ENCODE measurements around the gene EPB41L1.

Gene EPB41L1

DNA sequence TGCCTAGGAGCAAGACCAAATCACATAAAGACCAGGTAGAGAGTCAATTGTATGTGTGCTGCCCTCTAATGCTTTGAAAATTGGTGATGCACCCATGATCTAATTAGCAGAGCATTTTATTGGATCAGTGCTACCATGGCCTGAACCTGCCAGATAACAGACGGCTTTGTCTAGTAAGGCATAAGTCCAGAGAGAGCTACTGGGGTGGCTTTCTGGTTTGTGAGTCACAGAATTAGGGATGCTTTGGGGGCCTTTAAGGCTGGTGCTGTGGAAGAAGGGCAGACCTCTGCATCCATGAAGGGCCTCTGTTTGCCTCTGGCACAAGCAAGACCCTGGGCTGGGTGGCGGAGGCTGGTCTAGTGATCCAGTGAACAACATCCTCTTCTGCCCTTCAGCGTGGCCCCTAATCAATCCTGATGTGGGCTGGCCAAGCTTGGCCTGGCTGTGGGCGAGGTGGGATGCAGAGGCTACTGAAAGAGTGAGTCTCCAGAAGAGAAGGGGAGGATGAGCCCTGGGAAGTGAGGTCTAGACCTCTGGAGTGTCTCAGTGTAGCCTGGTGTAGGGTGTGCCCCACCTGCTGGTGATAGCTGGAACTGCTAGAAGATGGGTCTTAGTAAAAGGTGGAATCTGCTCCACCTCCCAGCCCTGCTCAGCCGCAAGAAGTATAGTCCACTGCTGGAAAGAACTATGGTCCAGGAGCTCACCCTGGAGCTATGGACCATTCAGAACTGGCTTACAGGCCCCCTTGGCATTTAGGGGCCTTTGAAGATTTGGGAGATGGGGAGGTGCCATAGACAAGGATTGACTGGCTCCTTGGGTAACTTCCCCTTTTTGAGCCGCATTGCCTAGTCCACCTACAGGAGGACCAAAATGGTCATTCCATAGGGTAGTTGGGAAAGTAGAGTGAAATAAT is 45.1 kb downstream of the EPB41L1 start:
- ATAC-seq (ENCODE audit: insufficient read depth, low read depth) (peak; percentile 84), DNase-seq (peak; percentile 80)
- Histone ChIP-seq H3K9me3 (ENCODE audit: insufficient read depth, low read length, severe bottlenecking) (no peaks in the 10 kb centered on the region), H2AFZ (ENCODE audit: low read depth, low read length) (no peak overlapping the region), H3K4me2 (ENCODE audit: insufficient read depth, low read length) (no peak overlapping the region), H3K4me3 (ENCODE audit: low read depth in 1 of 2, low read length in 2 of 2) (no peak overlapping the region), H3K36me3 (ENCODE audit: insufficient read depth, low read length) (no peaks in the 10 kb centered on the region), H3K4me1 (ENCODE audit: insufficient read depth, low read length) (peaks cover 2% of the 10 kb centered on the region; the same call in 1 of the 2 replicates), H3K9ac (ENCODE audit: low read depth, low read length) (no peak overlapping the region), H3K27ac (ENCODE audit: low read length) (no peak overlapping the region), H3K27me3 (ENCODE audit: insufficient read depth, low read length, poor library complexity) (peaks cover 7% of the 10 kb centered on the region), H3K79me2 (ENCODE audit: insufficient read depth, low read length) (no peaks in the 10 kb centered on the region), H4K20me1 (ENCODE audit: insufficient read depth, low read length) (no peaks in the 10 kb centered on the region)
- no peak for TF ChIP-seq EZH2 (IDR thresholded peaks at IDR 0.05; ENCODE audit: borderline replicate concordance, low read depth, low read length, severe bottlenecking)
- TF ChIP-seq, protein P1, sequence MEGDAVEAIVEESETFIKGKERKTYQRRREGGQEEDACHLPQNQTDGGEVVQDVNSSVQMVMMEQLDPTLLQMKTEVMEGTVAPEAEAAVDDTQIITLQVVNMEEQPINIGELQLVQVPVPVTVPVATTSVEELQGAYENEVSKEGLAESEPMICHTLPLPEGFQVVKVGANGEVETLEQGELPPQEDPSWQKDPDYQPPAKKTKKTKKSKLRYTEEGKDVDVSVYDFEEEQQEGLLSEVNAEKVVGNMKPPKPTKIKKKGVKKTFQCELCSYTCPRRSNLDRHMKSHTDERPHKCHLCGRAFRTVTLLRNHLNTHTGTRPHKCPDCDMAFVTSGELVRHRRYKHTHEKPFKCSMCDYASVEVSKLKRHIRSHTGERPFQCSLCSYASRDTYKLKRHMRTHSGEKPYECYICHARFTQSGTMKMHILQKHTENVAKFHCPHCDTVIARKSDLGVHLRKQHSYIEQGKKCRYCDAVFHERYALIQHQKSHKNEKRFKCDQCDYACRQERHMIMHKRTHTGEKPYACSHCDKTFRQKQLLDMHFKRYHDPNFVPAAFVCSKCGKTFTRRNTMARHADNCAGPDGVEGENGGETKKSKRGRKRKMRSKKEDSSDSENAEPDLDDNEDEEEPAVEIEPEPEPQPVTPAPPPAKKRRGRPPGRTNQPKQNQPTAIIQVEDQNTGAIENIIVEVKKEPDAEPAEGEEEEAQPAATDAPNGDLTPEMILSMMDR (IDR thresholded peaks at IDR 0.05; ENCODE audit: borderline replicate concordance, extremely low read depth, low read length, poor library complexity, severe bottlenecking) = peak; percentile 98

DNA sequence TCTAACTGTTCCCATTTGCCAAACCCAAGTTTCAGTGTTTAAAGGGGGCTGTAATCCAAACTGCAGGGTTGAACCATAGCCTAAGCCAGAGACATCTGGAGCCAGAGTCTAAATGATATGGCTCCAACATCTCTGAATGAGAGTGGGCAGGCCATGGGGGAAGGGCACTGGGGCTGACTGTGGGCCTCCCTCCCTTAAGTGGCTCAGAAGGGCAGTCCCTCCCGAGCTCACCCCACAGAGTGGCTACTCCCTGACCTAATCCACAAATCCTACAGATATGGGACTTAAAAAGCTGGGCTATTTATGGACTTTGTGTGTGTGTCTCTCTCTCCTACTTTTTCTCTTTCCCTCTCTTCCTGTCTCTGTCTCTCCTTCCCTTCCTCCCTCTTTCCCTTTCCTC is 45.9 kb downstream of the EPB41L1 start:
- Histone ChIP-seq H3K4me2 (ENCODE audit: insufficient read depth, low read length) (no peak overlapping the region), H2AFZ (ENCODE audit: low read depth, low read length) (no peak overlapping the region), H3K4me3 (ENCODE audit: low read depth in 1 of 2, low read length in 2 of 2) (no peak overlapping the region), H3K79me2 (ENCODE audit: insufficient read depth, low read length) (no peaks in the 10 kb centered on the region), H3K9ac (ENCODE audit: low read depth, low read length) (no peak overlapping the region), H3K36me3 (ENCODE audit: insufficient read depth, low read length) (no peaks in the 10 kb centered on the region), H4K20me1 (ENCODE audit: insufficient read depth, low read length) (no peaks in the 10 kb centered on the region), H3K27me3 (ENCODE audit: insufficient read depth, low read length, poor library complexity) (peaks cover 7% of the 10 kb centered on the region), H3K9me3 (ENCODE audit: insufficient read depth, low read length, severe bottlenecking) (no peaks in the 10 kb centered on the region), H3K27ac (ENCODE audit: low read length) (no peak overlapping the region), H3K4me1 (ENCODE audit: insufficient read depth, low read length) (peaks cover 2% of the 10 kb centered on the region; the same call in 1 of the 2 replicates)
- DNase-seq (no peak), ATAC-seq (ENCODE audit: insufficient read depth, low read depth) (no peak)
- TF ChIP-seq, protein P1 (IDR thresholded peaks at IDR 0.05; ENCODE audit: borderline replicate concordance, extremely low read depth, low read length, poor library complexity, severe bottlenecking) = no peak
- TF ChIP-seq EZH2 (IDR thresholded peaks at IDR 0.05; ENCODE audit: borderline replicate concordance, low read depth, low read length, severe bottlenecking) = no peak

- Histone ChIP-seq H3K9ac (ENCODE audit: low read depth, low read length) (no peak overlapping the region), H2AFZ (ENCODE audit: low read depth, low read length) (no peak overlapping the region), H3K27ac (ENCODE audit: low read length) (no peak overlapping the region), H4K20me1 (ENCODE audit: insufficient read depth, low read length) (no peaks in the 10 kb centered on the region), H3K36me3 (ENCODE audit: insufficient read depth, low read length) (no peaks in the 10 kb centered on the region), H3K4me3 (ENCODE audit: low read depth in 1 of 2, low read length in 2 of 2) (no peak overlapping the region), H3K4me2 (ENCODE audit: insufficient read depth, low read length) (no peak overlapping the region), H3K9me3 (ENCODE audit: insufficient read depth, low read length, severe bottlenecking) (no peaks in the 10 kb centered on the region), H3K79me2 (ENCODE audit: insufficient read depth, low read length) (no peaks in the 10 kb centered on the region), H3K4me1 (ENCODE audit: insufficient read depth, low read length) (peaks cover 2% of the 10 kb centered on the region; the same call in 1 of the 2 replicates), H3K27me3 (ENCODE audit: insufficient read depth, low read length, poor library complexity) (peaks cover 7% of the 10 kb centered on the region)
- TF ChIP-seq, protein P1 (IDR thresholded peaks at IDR 0.05; ENCODE audit: borderline replicate concordance, extremely low read depth, low read length, poor library complexity, severe bottlenecking) = no peak
- TF ChIP-seq EZH2 (IDR thresholded peaks at IDR 0.05; ENCODE audit: borderline replicate concordance, low read depth, low read length, severe bottlenecking) = no peak
- DNase-seq = no peak
- no peak for ATAC-seq (ENCODE audit: insufficient read depth, low read depth)
These were observed 46.7 kb downstream of the EPB41L1 start for GRCh38 chr20:36201198-36201597.

Data from DND-41 (cell line).